Uterus (tissue), 4 donors: ENCODE results near the gene NT5M. TPM values are rescaled to one million over a fixed set of nuclear protein-coding genes. Genes with fewer than 3 reads are reported as not detected.

Source experiments
- DNase-seq, 2 donors: peaks; one replicate each; pipeline ENCODE4 v3.0.0-alpha.2; 2019 to 2020
- H3K27ac ChIP-seq, 2 donors: fragments of 200-600 bp; sonication (generic); 1 replicate in 1 of 2; 2 replicates in 1 of 2; pipeline ENCODE4 v1.5.1; 2016 to 2018
- H3K27me3 ChIP-seq, 2 donors: fragments of 200-600 bp; sonication (generic); one replicate each; pipeline ENCODE4 v1.5.1; 2018 to 2019; ENCODE audit warnings: control low read depth in 1 of 2
- H3K36me3 ChIP-seq, 2 donors: fragments of 200-600 bp; sonication (generic); one replicate each; pipeline ENCODE4 v1.5.1; 2019; ENCODE audit warnings: control low read depth in 1 of 2
- H3K4me1 ChIP-seq, 2 donors: fragments of 200-600 bp; sonication (generic); one replicate each; pipeline ENCODE4 v1.5.1; 2018 to 2019; ENCODE audit warnings: control low read depth in 1 of 2
- H3K4me3 ChIP-seq, 2 donors: fragments of 200-600 bp; sonication (generic); 1 replicate in 1 of 2; 2 replicates in 1 of 2; pipeline ENCODE4 v1.5.1; 2018 to 2019; ENCODE audit warnings: mild to moderate bottlenecking in 1 of 2
- H3K9me3 ChIP-seq, 2 donors: fragments of 200-600 bp; sonication (generic); one replicate each; pipeline ENCODE4 v1.5.1; 2019; ENCODE audit warnings: control low read depth in 1 of 2
- POLR2A ChIP-seq, 2 donors: fragments of 450-650 bp; IDR thresholded peaks; one replicate each; pipeline ENCODE4 v1.6.1; 2016; ENCODE audit warnings: antibody characterized with exemption in 2 of 2, mild to moderate bottlenecking in 1 of 2, moderate library complexity in 1 of 2
- intact Hi-C: fragments of 100-400 bp; cut with DNase I; formaldehyde crosslinking; loops from one replicate; pipeline ENCODE4 v1.15.1; 2023; ENCODE audit warnings: low total_unique reads
- total RNA-seq, 4 donors: library from RNA; depleted of rRNA in 3 of 4; stranded (reverse); fragments of >200 nt in 3 of 4; gene quantifications; one replicate each; pipeline versions ENCODE4 v1.1.0 to v1.2.4, GENCODE V29; 2014 to 2023
- TF ChIP-seq, protein P1 (sequence below), 4 experiments: fragments of 200-600 bp in 2 of 4; fragments of 450-650 bp in 2 of 4; sonication (generic) in 2 of 4; IDR thresholded peaks; one replicate each; pipeline ENCODE4 v1.5.1; 2016 to 2019; ENCODE audit warnings: antibody characterized with exemption in 4 of 4, mild to moderate bottlenecking in 2 of 4, moderate library complexity in 1 of 4
- donor health status: DM: yes; HTN: yes; CAD: no.

NT5M gene
- total RNA-seq, 4 donors from 2014 or later = 0.26 to 7.8 (median 2.8) TPM

DNA sequence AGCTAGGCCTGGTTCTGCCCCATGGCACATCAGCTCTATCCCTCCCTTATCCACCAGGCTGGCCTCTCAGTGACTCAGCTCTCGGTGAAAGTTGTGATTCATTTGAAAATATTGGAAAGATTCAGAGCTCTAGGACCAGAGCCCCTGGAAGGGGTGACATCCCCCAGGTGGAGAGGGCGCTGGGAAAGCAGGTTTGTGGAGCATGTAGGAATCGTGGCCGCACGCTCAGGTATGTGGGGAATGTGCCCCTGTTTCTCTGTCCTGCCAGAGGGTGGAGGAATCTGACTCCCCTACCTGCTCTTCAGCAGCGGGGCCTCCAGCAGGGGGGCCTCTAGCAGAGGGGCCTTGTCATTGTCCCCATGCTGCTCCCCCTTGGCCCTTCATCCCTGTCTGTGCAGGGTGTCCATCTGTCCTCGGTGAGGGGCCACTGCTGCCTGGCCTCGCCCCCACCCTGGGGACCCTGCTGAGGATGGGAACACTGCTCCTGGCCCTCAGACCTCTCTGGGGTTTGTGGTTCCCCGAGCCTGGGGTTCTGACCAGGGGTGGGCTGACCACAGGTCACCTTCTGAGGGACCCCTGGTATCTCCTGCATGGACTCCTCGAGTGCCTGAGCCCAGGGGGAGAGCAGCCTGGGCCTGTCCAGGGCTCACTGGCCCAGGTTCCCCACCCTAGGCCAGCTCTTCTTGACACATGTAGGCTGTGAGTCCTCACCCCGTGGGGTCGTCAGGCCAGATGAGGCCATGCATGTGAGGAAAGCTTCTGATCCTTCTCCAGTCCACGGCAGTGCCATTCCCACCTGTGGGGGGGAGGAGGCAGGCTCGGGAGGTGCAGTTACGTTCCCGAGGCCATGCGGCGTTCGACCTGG lies 47.5 kb downstream of the NT5M start:
- H3K27me3 ChIP-seq = no peaks in the 10 kb centered on the region
- no peak overlapping the region for H3K4me3 ChIP-seq
- no peak overlapping the region for H3K27ac ChIP-seq
- no peaks in the 10 kb centered on the region for H3K9me3 ChIP-seq
- DNase-seq = no peak
- intact Hi-C loops = no loop called here
- H3K4me1 ChIP-seq = no peaks in the 10 kb centered on the region
- no peaks in the 10 kb centered on the region for H3K36me3 ChIP-seq
- TF ChIP-seq, protein P1, sequence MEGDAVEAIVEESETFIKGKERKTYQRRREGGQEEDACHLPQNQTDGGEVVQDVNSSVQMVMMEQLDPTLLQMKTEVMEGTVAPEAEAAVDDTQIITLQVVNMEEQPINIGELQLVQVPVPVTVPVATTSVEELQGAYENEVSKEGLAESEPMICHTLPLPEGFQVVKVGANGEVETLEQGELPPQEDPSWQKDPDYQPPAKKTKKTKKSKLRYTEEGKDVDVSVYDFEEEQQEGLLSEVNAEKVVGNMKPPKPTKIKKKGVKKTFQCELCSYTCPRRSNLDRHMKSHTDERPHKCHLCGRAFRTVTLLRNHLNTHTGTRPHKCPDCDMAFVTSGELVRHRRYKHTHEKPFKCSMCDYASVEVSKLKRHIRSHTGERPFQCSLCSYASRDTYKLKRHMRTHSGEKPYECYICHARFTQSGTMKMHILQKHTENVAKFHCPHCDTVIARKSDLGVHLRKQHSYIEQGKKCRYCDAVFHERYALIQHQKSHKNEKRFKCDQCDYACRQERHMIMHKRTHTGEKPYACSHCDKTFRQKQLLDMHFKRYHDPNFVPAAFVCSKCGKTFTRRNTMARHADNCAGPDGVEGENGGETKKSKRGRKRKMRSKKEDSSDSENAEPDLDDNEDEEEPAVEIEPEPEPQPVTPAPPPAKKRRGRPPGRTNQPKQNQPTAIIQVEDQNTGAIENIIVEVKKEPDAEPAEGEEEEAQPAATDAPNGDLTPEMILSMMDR (IDR thresholded peaks at IDR 0.05) = no peak
- no peak for TF ChIP-seq POLR2A (IDR thresholded peaks at IDR 0.05)

DNA sequence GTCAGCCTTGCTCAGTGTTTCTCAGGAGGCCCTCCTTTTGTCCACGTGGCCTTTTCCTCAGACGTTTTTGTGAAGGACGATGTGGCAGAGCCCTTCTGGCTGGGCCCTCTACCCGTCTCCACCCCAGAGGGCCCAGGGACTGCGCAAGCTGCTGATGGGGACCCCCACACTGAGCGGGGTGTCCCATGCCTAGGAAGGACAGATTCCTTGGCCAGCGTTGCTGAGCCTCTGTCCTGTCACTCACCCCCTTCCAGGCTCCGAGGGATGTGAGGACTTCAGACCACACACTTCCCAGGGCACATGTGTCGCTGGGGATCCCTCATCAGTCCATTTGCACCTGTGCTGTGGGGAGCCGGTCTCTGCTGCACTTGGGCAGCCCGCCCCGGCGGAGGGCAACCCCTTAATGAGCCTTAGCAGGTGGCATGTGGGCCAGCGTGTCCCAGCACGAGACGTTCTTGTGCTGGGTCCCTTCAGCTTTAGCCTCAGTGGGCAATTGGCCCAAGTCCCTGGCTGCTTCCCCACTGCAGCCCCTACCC lies 48.3 kb downstream of the NT5M start:
- no peaks in the 10 kb centered on the region for H3K4me1 ChIP-seq
- no peak overlapping the region for H3K27ac ChIP-seq
- H3K4me3 ChIP-seq = no peak overlapping the region
- H3K27me3 ChIP-seq = no peaks in the 10 kb centered on the region
- intact Hi-C loops = no loop called here
- TF ChIP-seq POLR2A (IDR thresholded peaks at IDR 0.05) = no peak
- TF ChIP-seq, protein P1 (IDR thresholded peaks at IDR 0.05) = no peak
- H3K9me3 ChIP-seq = no peaks in the 10 kb centered on the region
- DNase-seq = no peak
- no peaks in the 10 kb centered on the region for H3K36me3 ChIP-seq

DNA sequence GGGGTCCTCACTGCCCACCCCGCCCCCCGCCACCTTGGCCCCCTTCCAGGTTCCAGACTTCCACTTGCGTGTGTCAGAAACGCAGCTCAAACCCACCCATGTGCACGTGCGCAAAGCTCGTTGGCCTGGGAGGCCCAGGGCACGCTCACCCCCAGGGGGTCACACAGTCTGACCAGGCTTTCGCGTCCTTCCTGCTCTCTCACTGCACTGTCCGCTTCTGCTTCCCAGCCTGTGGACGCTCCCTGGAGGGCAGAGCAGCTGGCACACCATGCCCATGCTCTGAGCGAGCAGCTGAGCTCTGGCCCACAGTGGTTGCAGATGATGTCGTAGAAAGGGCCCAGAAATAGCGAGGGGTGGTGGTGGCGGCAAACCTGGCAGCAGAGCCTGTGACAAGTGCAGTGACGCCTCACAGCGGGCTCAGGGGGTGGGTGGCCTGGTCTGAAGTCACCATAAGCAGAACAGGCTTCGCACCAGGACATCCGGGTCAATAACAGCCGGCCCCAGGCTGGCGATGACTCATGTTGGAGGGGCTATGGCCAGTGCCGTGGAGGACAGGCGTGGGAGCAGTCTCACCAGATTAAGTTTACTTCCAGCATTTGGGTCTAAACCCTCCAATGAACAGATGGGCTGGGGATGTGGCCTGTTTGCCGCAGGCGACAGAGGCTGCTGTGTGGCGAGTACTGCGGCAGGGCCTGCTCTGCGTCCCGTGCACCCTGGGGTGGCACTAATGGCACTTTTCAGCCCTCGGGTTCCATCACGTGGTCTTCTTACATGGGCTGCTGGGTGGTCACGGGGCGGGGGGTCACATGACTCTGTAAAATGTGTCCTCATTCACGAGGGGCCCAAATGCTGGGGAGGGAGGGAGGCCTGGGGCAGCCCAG lies 49.0 kb downstream of the NT5M start:
- no peak for DNase-seq
- intact Hi-C loops = no loop called here

DNA sequence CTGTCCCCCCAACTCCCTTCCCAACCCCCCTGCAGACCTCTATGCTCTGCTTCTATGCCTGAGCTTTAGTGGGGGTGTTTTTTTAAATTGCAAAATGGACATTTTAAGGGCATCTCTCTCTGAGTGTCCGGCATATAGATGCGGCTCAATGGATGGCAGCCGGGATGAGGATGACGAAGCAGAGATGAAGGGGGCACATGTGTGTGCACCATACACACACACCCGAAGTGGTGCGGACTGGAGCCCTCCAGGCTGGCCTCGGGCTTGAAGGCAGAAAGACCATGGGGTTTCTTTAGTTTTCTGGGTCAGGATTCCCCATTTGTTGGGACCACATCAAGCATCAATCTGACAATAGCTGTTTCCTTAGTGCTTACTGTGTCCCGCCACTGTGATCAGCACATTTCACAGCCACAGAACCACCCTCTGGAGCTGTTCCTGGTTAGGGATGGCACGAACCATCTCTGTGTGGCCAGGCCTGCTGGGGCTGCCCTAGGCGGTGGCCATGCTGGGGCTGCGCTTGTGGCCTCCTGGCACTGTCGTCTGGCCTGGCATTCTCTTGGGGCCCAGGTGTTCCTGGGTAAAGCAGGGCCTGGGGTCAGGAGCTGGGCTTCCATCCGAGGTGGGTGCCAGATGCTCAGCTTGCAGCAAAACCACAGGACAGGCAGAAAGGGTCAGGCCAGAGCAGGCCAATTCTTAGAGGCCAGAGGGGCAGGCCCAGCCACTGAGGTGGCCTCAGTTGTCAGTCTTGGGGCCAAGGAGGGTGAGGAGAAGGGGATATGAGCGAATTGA lies 49.9 kb downstream of the NT5M start:
- intact Hi-C loops = no loop called here
- peak in 1 of 2 donors; percentile 7 for DNase-seq

More for the DNA sequence above, 49.0 kb downstream of the NT5M start:
- no peak for TF ChIP-seq POLR2A (IDR thresholded peaks at IDR 0.05)
- TF ChIP-seq, protein P1 (IDR thresholded peaks at IDR 0.05) = no peak
- Histone ChIP-seq H3K27me3 (no peaks in the 10 kb centered on the region), H3K9me3 (no peaks in the 10 kb centered on the region), H3K4me3 (no peak overlapping the region), H3K36me3 (no peaks in the 10 kb centered on the region), H3K27ac (no peak overlapping the region), H3K4me1 (no peaks in the 10 kb centered on the region)

More for the DNA sequence above, 49.9 kb downstream of the NT5M start:
- Histone ChIP-seq H3K9me3 (no peaks in the 10 kb centered on the region), H3K4me3 (no peak overlapping the region), H3K27me3 (no peaks in the 10 kb centered on the region), H3K36me3 (no peaks in the 10 kb centered on the region), H3K4me1 (no peaks in the 10 kb centered on the region), H3K27ac (no peak overlapping the region)
- TF ChIP-seq, protein P1 (IDR thresholded peaks at IDR 0.05) = no peak
- TF ChIP-seq POLR2A (IDR thresholded peaks at IDR 0.05) = no peak
